ENCODE measurements around the gene ASB1. TPM values are rescaled to one million over a fixed set of nuclear protein-coding genes. Genes with fewer than 3 reads are reported as not detected.

The ASB1 gene
- total RNA-seq, 1 donor from 2014 or later, result 33.9 TPM

DNA sequence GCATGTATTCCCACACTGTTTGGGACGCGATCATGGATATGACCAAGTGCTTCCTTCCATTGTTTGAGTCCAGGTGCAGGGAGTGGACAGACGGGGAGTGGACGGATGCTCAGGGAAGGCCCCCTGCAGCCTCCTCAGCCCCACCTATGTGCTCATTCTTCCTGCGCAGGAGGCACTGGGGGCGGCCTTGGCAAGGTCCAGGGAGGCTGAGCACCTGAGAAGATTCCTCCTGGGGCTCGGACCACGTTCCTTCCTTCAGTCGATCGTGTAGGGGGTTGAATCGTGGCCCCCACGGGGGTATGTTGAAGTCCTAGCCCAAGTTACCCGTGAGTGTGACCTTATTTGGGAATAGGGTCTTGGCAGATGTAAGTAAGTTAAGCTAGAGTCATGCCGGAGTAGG lies 60.4 kb downstream of the ASB1 start:
- peak; percentile 73 for DNase-seq (ENCODE audit: extremely low spot score, unreplicated experiment)
- Mint-ChIP-seq H3K36me3 (ENCODE audit: unreplicated experiment) (no peaks in the 10 kb centered on the region), H3K9me3 (ENCODE audit: unreplicated experiment) (no peaks in the 10 kb centered on the region), H3K27me3 (ENCODE audit: unreplicated experiment) (peaks cover 2% of the 10 kb centered on the region), H3K27ac (ENCODE audit: unreplicated experiment) (no peak overlapping the region), H3K4me3 (ENCODE audit: unreplicated experiment) (no peak overlapping the region), H3K4me1 (ENCODE audit: unreplicated experiment) (no peaks in the 10 kb centered on the region)
- TF ChIP-seq, protein P1, sequence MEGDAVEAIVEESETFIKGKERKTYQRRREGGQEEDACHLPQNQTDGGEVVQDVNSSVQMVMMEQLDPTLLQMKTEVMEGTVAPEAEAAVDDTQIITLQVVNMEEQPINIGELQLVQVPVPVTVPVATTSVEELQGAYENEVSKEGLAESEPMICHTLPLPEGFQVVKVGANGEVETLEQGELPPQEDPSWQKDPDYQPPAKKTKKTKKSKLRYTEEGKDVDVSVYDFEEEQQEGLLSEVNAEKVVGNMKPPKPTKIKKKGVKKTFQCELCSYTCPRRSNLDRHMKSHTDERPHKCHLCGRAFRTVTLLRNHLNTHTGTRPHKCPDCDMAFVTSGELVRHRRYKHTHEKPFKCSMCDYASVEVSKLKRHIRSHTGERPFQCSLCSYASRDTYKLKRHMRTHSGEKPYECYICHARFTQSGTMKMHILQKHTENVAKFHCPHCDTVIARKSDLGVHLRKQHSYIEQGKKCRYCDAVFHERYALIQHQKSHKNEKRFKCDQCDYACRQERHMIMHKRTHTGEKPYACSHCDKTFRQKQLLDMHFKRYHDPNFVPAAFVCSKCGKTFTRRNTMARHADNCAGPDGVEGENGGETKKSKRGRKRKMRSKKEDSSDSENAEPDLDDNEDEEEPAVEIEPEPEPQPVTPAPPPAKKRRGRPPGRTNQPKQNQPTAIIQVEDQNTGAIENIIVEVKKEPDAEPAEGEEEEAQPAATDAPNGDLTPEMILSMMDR (IDR thresholded peaks at IDR 0.05), result no peak

DNA sequence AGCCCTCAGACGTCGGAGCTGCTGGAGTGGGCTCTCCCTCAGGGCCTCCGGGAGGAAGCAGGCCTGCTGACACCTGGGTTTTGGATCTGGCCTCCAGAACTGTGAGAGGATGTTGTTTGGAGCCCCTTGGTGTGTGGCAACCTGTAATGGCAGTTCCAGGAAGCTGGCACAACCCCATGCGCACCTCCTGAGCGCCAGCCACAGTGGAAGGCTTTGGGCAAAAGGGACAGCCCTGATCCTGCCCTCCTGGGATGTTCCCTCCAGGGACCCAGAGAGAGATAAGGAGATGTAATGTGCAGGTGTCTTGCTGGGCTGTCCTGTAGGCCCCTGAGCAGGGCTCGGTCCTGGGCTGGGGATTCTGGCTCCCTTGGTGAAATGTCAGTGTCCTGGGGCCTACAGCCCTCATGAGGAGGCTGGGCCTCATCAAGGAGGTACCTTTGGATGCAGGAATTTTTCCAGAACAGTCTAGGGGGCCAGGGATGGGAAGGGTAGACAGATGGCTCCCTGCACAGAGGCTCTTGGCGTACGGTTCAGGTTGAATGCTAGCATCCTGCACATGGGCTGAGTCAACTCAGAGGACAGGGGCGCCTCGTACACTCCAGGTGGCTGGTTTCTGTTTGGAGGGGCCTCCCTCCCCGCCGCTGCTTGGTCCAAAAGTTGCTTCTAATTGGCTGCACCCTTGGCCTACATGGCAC lies 61.1 kb downstream of the ASB1 start:
- peaks cover 6% of the 10 kb centered on the region for H3K27me3 Mint-ChIP-seq (ENCODE audit: unreplicated experiment)
- no peak overlapping the region for H3K27ac Mint-ChIP-seq (ENCODE audit: unreplicated experiment)
- no peaks in the 10 kb centered on the region for H3K4me1 Mint-ChIP-seq (ENCODE audit: unreplicated experiment)
- H3K36me3 Mint-ChIP-seq (ENCODE audit: unreplicated experiment), result no peaks in the 10 kb centered on the region
- DNase-seq (ENCODE audit: extremely low spot score, unreplicated experiment), result peak; percentile 77
- no peaks in the 10 kb centered on the region for H3K9me3 Mint-ChIP-seq (ENCODE audit: unreplicated experiment)
- TF ChIP-seq, protein P1 (IDR thresholded peaks at IDR 0.05), result no peak
- no peak overlapping the region for H3K4me3 Mint-ChIP-seq (ENCODE audit: unreplicated experiment)

DNA sequence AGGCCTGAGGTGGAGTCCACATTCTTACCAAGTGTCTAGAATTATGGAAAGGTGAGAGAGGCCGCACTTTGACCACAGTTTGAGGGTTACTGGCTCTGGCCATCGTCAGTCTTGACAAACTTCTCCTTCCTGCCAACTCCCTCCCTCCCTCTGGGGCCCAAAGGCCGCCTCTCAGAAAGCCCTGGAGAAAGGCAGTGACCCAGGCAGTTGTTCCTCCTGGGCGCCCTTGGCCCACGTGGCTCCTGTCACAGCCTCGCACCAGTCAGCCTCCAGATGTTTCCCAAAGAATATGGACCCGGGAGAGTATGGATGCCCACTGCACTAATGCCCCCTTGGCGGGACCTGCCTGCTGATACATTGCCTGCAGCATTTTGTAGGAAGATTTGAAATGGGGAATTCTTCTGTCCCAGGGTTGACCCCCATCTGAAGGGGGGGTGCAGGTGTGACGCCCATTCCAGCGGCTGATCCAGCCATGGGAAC lies 61.7 kb downstream of the ASB1 start:
- H3K27ac Mint-ChIP-seq (ENCODE audit: unreplicated experiment), result no peak overlapping the region
- no peaks in the 10 kb centered on the region for H3K9me3 Mint-ChIP-seq (ENCODE audit: unreplicated experiment)
- TF ChIP-seq, protein P1 (IDR thresholded peaks at IDR 0.05), result no peak
- peaks cover 6% of the 10 kb centered on the region for H3K27me3 Mint-ChIP-seq (ENCODE audit: unreplicated experiment)
- DNase-seq (ENCODE audit: extremely low spot score, unreplicated experiment), result peak; percentile 67
- no peaks in the 10 kb centered on the region for H3K36me3 Mint-ChIP-seq (ENCODE audit: unreplicated experiment)
- H3K4me1 Mint-ChIP-seq (ENCODE audit: unreplicated experiment), result no peaks in the 10 kb centered on the region
- H3K4me3 Mint-ChIP-seq (ENCODE audit: unreplicated experiment), result no peak overlapping the region

DNA sequence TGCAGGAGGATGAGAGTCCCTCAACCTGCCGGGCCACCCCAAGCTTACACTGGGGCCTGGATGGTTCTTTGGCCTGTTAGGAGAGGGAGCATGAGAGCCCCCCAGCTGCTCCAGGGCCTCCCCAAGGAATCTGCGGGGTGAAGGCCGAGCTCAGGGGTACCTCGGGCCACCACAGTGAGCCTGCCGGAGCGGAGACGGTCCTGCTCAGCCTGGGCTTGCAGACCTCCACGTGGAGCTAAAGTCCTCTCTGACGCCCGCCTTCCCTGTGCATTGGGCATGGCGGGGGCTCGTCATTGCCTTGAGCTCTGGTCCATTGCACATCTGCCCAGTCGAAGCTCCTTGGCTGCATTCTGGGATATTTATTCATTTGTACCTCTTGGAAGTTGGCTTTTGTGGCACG lies 62.7 kb downstream of the ASB1 start:
- H3K27ac Mint-ChIP-seq (ENCODE audit: unreplicated experiment), result no peak overlapping the region
- no peaks in the 10 kb centered on the region for H3K36me3 Mint-ChIP-seq (ENCODE audit: unreplicated experiment)
- peak; percentile 81 for DNase-seq (ENCODE audit: extremely low spot score, unreplicated experiment)
- TF ChIP-seq, protein P1 (IDR thresholded peaks at IDR 0.05), result no peak
- H3K4me1 Mint-ChIP-seq (ENCODE audit: unreplicated experiment), result no peaks in the 10 kb centered on the region
- peaks cover 6% of the 10 kb centered on the region for H3K27me3 Mint-ChIP-seq (ENCODE audit: unreplicated experiment)
- no peaks in the 10 kb centered on the region for H3K9me3 Mint-ChIP-seq (ENCODE audit: unreplicated experiment)
- H3K4me3 Mint-ChIP-seq (ENCODE audit: unreplicated experiment), result no peak overlapping the region

DNA sequence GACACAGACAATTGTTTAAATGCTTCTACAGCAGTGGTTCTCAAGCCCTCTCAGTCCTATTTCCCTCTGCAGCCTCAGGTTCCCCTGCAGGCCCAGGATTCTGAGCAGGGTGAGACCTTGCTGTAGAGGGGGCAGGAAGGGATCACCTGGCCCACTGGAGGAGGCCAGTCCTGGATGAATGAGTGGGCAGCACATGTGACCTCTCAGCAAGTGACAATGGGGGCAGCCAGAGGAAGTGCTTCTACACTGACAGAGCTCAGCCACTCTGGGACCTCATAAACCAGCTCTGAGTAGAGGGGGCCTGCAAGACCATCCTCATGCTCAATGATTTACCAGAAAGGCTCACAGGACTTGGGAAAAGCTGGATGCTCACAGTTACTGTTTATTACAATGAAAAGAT lies 63.2 kb downstream of the ASB1 start:
- H3K27ac Mint-ChIP-seq (ENCODE audit: unreplicated experiment), result no peak overlapping the region

More for the DNA sequence above, 63.2 kb downstream of the ASB1 start:
- peak; percentile 59 for DNase-seq (ENCODE audit: extremely low spot score, unreplicated experiment)
- Mint-ChIP-seq H3K4me3 (ENCODE audit: unreplicated experiment) (no peak overlapping the region), H3K36me3 (ENCODE audit: unreplicated experiment) (no peaks in the 10 kb centered on the region), H3K9me3 (ENCODE audit: unreplicated experiment) (no peaks in the 10 kb centered on the region), H3K4me1 (ENCODE audit: unreplicated experiment) (no peaks in the 10 kb centered on the region), H3K27me3 (ENCODE audit: unreplicated experiment) (peaks cover 6% of the 10 kb centered on the region)
- TF ChIP-seq, protein P1 (IDR thresholded peaks at IDR 0.05), result no peak

Data from osteocyte (in vitro differentiated cells).